Measurements from ENCODE around the gene PIK3R3.

PIK3R3 gene

DNA sequence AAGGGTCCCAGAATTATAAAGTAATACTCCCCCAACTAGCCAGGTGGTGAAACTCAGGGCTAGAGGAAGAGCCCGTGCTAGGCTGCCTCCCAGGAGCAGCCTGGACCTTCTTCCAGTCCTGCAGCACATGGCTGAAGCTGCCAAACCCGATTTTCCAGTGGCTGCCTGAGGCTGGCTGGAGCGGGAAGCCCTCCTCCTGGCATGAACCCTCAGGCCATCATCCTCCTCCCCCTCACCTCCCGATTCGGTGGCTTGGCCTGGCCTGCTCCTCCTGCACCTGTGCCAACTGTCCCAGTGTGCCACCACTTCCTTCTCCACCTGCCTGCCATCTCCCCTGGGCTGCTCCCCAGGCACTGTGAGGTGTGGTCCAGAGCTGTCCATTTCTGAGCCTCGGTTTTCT is 39.4 kb upstream of the PIK3R3 start:
- Histone ChIP-seq H3K4me2 (ENCODE audit: low read depth, low read length, poor library complexity, severe bottlenecking) (no peak overlapping the region), H4K20me1 (ENCODE audit: low read depth, low read length) (no peaks in the 10 kb centered on the region), H3K79me2 (ENCODE audit: insufficient read depth, low read length) (no peaks in the 10 kb centered on the region), H2AFZ (ENCODE audit: low read depth, low read length, severe bottlenecking) (no peak overlapping the region), H3K36me3 (ENCODE audit: low read length) (no peaks in the 10 kb centered on the region), H3K27ac (ENCODE audit: low read depth, low read length) (no peak overlapping the region), H3K27me3 (ENCODE audit: low read length) (no peaks in the 10 kb centered on the region), H3K9me2 (replicated peaks; ENCODE audit: insufficient read depth, low read length) (no peaks in the 10 kb centered on the region), H3K9ac (ENCODE audit: low read length) (no peak overlapping the region), H3K4me3 (ENCODE audit: insufficient read depth, low read length, poor library complexity, severe bottlenecking) (no peak overlapping the region), H3K9me3 (ENCODE audit: insufficient read depth, low read length) (no peaks in the 10 kb centered on the region), H3F3A (ENCODE audit: insufficient read depth) (no peaks in the 10 kb centered on the region)
- TF ChIP-seq EZH2phosphoT487 (conservative IDR thresholded peaks at IDR 0.05; ENCODE audit: low read length) = no peak
- TF ChIP-seq, protein P1, sequence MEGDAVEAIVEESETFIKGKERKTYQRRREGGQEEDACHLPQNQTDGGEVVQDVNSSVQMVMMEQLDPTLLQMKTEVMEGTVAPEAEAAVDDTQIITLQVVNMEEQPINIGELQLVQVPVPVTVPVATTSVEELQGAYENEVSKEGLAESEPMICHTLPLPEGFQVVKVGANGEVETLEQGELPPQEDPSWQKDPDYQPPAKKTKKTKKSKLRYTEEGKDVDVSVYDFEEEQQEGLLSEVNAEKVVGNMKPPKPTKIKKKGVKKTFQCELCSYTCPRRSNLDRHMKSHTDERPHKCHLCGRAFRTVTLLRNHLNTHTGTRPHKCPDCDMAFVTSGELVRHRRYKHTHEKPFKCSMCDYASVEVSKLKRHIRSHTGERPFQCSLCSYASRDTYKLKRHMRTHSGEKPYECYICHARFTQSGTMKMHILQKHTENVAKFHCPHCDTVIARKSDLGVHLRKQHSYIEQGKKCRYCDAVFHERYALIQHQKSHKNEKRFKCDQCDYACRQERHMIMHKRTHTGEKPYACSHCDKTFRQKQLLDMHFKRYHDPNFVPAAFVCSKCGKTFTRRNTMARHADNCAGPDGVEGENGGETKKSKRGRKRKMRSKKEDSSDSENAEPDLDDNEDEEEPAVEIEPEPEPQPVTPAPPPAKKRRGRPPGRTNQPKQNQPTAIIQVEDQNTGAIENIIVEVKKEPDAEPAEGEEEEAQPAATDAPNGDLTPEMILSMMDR (IDR thresholded peaks at IDR 0.05; ENCODE audit: insufficient read depth, low read length, poor library complexity, severe bottlenecking) = no peak

DNA sequence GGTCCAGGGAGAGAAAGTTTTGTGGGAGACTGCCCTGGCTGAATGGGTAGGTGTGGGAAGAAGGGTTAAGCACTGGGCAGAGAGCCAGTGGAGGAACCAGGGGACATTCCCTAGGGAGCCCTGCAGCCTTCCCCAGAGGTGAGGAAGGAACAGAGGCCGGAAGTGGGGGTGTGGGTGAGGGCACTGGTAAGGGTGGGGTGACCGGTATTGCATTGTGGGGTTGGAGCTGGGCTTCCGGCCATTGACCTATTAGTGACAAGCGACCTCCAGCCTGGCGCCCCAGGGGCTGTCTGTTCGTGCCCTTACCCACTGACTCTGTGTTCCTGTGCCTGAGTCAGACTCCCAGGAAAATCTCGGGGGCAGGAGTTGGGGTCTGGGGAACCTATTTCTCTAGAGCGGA is 38.9 kb upstream of the PIK3R3 start:
- H3K9ac ChIP-seq (ENCODE audit: low read length) = no peak overlapping the region
- H3K36me3 ChIP-seq (ENCODE audit: low read length) = no peaks in the 10 kb centered on the region
- H4K20me1 ChIP-seq (ENCODE audit: low read depth, low read length) = no peaks in the 10 kb centered on the region
- no peaks in the 10 kb centered on the region for H3K9me2 ChIP-seq (replicated peaks; ENCODE audit: insufficient read depth, low read length)
- H3K79me2 ChIP-seq (ENCODE audit: insufficient read depth, low read length) = no peaks in the 10 kb centered on the region
- no peak overlapping the region for H3K4me2 ChIP-seq (ENCODE audit: low read depth, low read length, poor library complexity, severe bottlenecking)
- H3F3A ChIP-seq (ENCODE audit: insufficient read depth) = no peaks in the 10 kb centered on the region
- no peak overlapping the region for H2AFZ ChIP-seq (ENCODE audit: low read depth, low read length, severe bottlenecking)
- H3K4me3 ChIP-seq (ENCODE audit: insufficient read depth, low read length, poor library complexity, severe bottlenecking) = no peak overlapping the region
- H3K27me3 ChIP-seq (ENCODE audit: low read length) = no peaks in the 10 kb centered on the region
- no peaks in the 10 kb centered on the region for H3K9me3 ChIP-seq (ENCODE audit: insufficient read depth, low read length)
- TF ChIP-seq, protein P1 (IDR thresholded peaks at IDR 0.05; ENCODE audit: insufficient read depth, low read length, poor library complexity, severe bottlenecking) = no peak
- TF ChIP-seq EZH2phosphoT487 (conservative IDR thresholded peaks at IDR 0.05; ENCODE audit: low read length) = no peak
- H3K27ac ChIP-seq (ENCODE audit: low read depth, low read length) = no peak overlapping the region

DNA sequence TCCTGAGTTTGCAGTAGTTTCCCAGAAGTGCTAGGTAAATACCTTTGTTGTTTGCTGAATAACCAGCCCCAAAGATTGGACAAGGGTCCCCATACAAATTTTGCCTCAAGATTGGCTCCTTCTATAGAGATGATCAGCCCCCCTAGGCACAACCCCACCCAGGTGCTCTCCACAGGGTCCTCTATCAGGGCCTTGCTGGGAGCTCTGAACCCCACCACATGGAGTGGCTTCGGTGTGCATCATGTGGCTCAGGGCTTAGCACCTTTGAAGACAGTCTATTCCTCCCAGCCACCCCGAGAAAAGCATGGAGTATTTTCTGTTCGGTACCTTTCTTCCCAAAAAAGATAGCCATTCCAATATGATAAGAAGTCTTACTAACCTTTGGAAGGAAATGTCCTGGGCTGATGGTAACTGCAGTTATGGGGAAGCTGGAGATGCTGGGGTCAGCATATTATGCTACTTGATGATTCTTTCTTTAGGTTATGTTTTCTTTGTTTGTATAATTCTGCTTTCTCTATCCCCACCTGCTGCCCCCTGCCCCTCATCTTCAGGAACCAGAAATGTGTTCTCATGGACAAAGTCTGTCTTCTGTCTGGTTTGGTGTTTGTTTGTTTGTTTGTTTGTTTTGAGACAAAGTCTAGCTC is 37.5 kb upstream of the PIK3R3 start:
- no peaks in the 10 kb centered on the region for H3K36me3 ChIP-seq (ENCODE audit: low read length)
- H2AFZ ChIP-seq (ENCODE audit: low read depth, low read length, severe bottlenecking) = no peak overlapping the region
- no peak for TF ChIP-seq EZH2phosphoT487 (conservative IDR thresholded peaks at IDR 0.05; ENCODE audit: low read length)
- TF ChIP-seq, protein P1 (IDR thresholded peaks at IDR 0.05; ENCODE audit: insufficient read depth, low read length, poor library complexity, severe bottlenecking) = no peak
- no peak overlapping the region for H3K9ac ChIP-seq (ENCODE audit: low read length)
- no peaks in the 10 kb centered on the region for H3F3A ChIP-seq (ENCODE audit: insufficient read depth)
- H3K27me3 ChIP-seq (ENCODE audit: low read length) = no peaks in the 10 kb centered on the region
- H3K9me2 ChIP-seq (replicated peaks; ENCODE audit: insufficient read depth, low read length) = no peaks in the 10 kb centered on the region
- H3K9me3 ChIP-seq (ENCODE audit: insufficient read depth, low read length) = no peaks in the 10 kb centered on the region
- no peaks in the 10 kb centered on the region for H3K79me2 ChIP-seq (ENCODE audit: insufficient read depth, low read length)
- H4K20me1 ChIP-seq (ENCODE audit: low read depth, low read length) = no peaks in the 10 kb centered on the region
- H3K4me3 ChIP-seq (ENCODE audit: insufficient read depth, low read length, poor library complexity, severe bottlenecking) = no peak overlapping the region
- no peak overlapping the region for H3K4me2 ChIP-seq (ENCODE audit: low read depth, low read length, poor library complexity, severe bottlenecking)
- H3K27ac ChIP-seq (ENCODE audit: low read depth, low read length) = no peak overlapping the region
